Thyroid gland (tissue), 4 donors: ENCODE data around the gene RGPD5. TPM values are rescaled to one million over a fixed set of nuclear protein-coding genes. Genes with fewer than 3 reads are reported as not detected.
"Not testable (repeated sequence)": the region's sequence is repeated elsewhere in the genome, so short reads cannot be mapped to it uniquely, and the experiment has no call there.

Experiments used
- DNase-seq, 2 donors: peaks; one replicate each; pipeline ENCODE4 v3.0.0-alpha.2; 2019
- H3K27ac ChIP-seq, 3 donors: fragments of 200-600 bp; sonication (generic); 1 replicate in 2 of 3; 2 replicates in 1 of 3; pipeline ENCODE4 v1.5.1; 2016 to 2019; ENCODE audit warnings: mild to moderate bottlenecking in 1 of 3, moderate library complexity in 1 of 3
- H3K27me3 ChIP-seq: fragments of 200-600 bp; sonication (generic); one replicate; pipeline ENCODE4 v1.5.1; 2019
- H3K36me3 ChIP-seq, 2 donors: fragments of 200-600 bp; sonication (generic); one replicate each; pipeline ENCODE4 v1.5.1; 2016 to 2019
- H3K4me1 ChIP-seq, 2 donors: fragments of 200-600 bp; sonication (generic); one replicate each; pipeline ENCODE4 v1.5.1; 2017 to 2019
- H3K4me3 ChIP-seq, 3 donors: fragments of 200-600 bp; sonication (generic); replicated peaks in 1 of 3; 1 replicate in 2 of 3; 2 replicates in 1 of 3; pipeline ENCODE4 v1.5.1; 2016; ENCODE audit warnings: mild to moderate bottlenecking in 1 of 3
- H3K9me3 ChIP-seq: fragments of 200-600 bp; sonication (generic); one replicate; pipeline ENCODE4 v1.5.1; 2017
- WGBS, 2 donors: methylation state at CpG; one replicate each; pipeline ENCODE4 v1.1.5; 2017; 5-methylcytosine and 5-hydroxymethylcytosine counted together
- intact Hi-C: fragments of 100-400 bp; cut with DNase I; formaldehyde crosslinking; loops from one replicate; pipeline ENCODE4 v1.15.1; 2023
- total RNA-seq, 4 donors: library from RNA; depleted of rRNA; stranded (reverse); fragments of >200 nt; gene quantifications; one replicate each; pipeline ENCODE4 v1.2.3, GENCODE V29; 2016

Gene RGPD5
- total RNA-seq, 4 donors from 2014 or later, result 42.8 to 209 (median 68.8) TPM

DNA sequence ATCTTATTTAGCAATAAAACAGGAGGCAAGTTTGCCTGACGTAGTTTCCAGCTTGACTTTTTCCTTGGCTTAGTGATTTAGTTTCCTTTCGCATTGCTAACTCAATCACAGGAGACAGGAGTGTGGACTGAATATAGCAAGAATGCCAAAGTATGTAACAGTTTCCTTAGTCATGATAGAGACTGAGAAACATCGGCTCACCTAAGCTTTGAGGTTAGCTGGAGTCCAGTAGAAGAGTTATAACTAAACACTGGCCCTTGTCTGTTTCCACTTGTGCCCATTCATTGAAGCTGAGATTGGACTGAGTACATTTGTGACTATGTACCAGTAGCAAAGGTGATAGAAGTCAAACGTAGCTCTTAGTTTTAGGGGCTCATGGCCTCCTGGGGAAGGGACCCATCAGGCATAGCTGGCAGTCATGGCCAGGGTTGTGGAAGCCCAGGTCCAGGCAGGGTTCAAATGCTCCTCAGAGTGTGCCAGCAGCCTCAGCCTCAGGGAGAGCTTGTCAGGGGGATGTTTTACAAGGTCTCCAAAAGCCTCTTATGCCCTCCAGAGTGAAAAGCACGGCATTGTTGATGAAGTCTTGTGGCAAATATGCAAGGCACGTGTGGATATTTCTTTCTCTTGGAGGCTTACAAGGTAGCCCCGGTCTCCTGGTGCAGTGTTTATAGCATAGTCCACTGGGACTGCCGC, 103.8 kb downstream of the RGPD5 start:
- H3K9me3 ChIP-seq, H3K36me3 ChIP-seq, DNase-seq, H3K27me3 ChIP-seq, H3K4me3 ChIP-seq, H3K27ac ChIP-seq, intact Hi-C loops, H3K4me1 ChIP-seq: not testable (repeated sequence)
- no CpG with 5 or more reads among the region's 8 CpGs for WGBS, 2 donors

DNA sequence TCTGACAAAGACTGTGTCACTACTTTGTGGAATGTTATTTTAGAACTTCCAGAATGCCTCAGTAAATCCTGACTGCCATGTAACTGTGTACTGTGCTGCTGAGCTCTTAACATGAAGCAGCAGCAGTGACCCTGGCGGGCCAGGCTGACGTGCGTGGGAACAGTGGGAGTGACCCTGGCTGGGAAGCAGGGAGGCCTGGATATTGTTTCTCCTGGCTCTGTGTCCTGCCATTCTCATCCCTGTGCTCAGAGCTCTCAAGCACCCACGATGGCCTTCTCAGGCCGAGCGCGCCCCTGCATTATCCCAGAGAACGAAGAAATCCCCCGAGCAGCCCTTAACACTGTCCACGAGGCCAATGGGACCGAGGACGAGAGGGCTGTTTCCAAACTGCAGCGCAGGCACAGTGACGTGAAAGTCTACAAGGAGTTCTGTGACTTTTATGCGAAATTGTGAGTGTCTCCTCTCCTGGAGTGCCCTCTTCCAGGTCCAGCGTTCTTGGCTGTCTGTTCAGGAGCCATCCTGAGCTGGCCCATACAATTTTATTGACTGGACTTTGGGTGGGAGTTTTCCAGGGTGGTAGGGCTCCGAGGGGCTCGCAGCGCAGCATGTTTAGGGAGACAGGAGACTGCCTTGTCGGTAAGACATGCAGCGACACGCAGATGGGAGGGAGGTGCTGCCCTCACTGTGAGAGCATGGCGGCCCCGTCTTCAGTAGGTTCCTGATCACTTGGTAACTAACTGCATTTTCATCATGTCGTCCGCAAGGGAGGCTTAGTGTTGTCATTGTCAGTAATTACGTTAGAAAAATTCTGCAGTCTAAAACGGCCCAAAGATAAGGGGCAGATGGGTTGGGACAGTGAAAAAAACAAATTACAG, 104.6 kb downstream of the RGPD5 start, which contains the start of gene LIMS3:
Gene LIMS3, plus strand, starts transcription at position 227 of the 875 bp plus-strand sequence. Its CDS starts 41 bp downstream, at position 268.
- WGBS, 2 donors, result no CpG with 5 or more reads among the region's 28 CpGs

GRCh38 chr2:109905796-109906195, 111.7 kb downstream of the RGPD5 start:
- WGBS, 2 donors, result no CpG with 5 or more reads among the region's 8 CpGs
- H3K9me3 ChIP-seq, H3K27me3 ChIP-seq, intact Hi-C loops, H3K36me3 ChIP-seq, H3K4me3 ChIP-seq, H3K27ac ChIP-seq, DNase-seq, H3K4me1 ChIP-seq: not testable (repeated sequence)

More for the DNA sequence above, 104.6 kb downstream of the RGPD5 start, which contains the start of gene LIMS3:
- DNase-seq, H3K27me3 ChIP-seq, H3K36me3 ChIP-seq, intact Hi-C loops, H3K27ac ChIP-seq, H3K4me1 ChIP-seq, H3K9me3 ChIP-seq, H3K4me3 ChIP-seq: not testable (repeated sequence)

Other genes starting within 250 kb of the RGPD5 start
- 10 to 100 TPM; 61.7 to 99.3 (median 70.4) TPM for gene SEPTIN10, start 180.3 kb upstream of the RGPD5 start, total RNA-seq
- 10 to 100 TPM; 13.4 to 18.7 (median 17.0) TPM for gene SOWAHC, start 179.9 kb upstream of the RGPD5 start, total RNA-seq
- gene LIMS3, start 104.4 kb downstream of the RGPD5 start, total RNA-seq, result 1 to 10 TPM; 2.4 to 9.6 (median 5.4) TPM